WI38 (cell line): ENCODE results near the gene PDGFA.

Source experiments
- H3K4me3 ChIP-seq: 2 replicates; pipeline ENCODE4 v1.5.1; 2011; ENCODE audit warnings: low read depth, mild to moderate bottlenecking, control low read depth, low read length
- CTCF ChIP-seq: IDR thresholded peaks from 2 replicates; pipeline ENCODE4 v1.5.1; 2012; ENCODE audit warnings: low read depth, mild to moderate bottlenecking, control low read depth, low read length

PDGFA gene

GRCh38 chr7:451255-452225, 68.1 kb downstream of the PDGFA start:
- H3K4me3 ChIP-seq, result no peak overlapping the region
- TF ChIP-seq CTCF, result no peak

- no peak for TF ChIP-seq CTCF
- H3K4me3 ChIP-seq, result no peak overlapping the region
Observed at GRCh38 chr7:450741-451140, 68.9 kb downstream of the PDGFA start.

GRCh38 chr7:450036-450435, 69.6 kb downstream of the PDGFA start:
- TF ChIP-seq CTCF, result no peak
- H3K4me3 ChIP-seq, result no peak overlapping the region

- TF ChIP-seq CTCF, result no peak
Observed at GRCh38 chr7:449324-450019, 70.2 kb downstream of the PDGFA start.

GRCh38 chr7:447523-447922, 72.1 kb downstream of the PDGFA start:
- no peak for TF ChIP-seq CTCF
- H3K4me3 ChIP-seq, result no peak overlapping the region

More at GRCh38 chr7:449324-450019, 70.2 kb downstream of the PDGFA start:
- H3K4me3 ChIP-seq, result no peak overlapping the region
